ENCODE results near the gene RAB30.

RAB30 gene

DNA sequence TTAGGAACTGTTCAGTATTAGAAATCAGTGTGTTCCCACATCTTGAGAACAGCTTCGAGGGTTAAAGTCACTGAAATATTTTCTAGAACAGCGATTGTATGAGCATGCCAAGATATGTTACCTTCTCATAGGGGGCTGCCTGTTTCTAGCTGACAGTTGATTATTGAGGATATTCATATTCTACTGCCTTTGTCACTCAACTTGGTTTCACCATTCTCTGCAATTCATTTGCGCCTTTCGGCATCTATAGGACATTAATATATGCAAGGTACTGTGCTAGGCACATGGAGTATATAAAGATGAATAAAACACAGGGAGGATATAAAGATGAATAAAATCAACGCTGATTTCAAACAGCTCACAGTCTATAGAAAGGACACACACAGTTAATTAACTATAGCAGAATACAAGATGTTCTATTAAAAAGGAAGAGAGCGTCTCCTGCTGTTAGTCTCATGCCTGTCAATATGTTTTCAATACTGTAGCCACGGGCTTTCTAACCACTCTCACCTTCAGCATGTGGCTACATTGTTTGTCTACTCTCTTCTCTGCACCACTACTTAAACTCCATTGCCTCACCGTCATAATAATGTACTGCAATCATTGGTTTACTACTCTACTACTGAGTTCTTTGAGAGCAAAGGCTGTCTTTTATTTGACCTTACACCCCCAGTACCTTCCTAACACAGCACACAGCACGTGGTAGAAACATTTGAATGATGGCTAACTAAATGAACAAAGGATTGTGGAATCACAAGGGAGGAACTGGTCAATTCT lies 81.9 kb downstream of the RAB30 start:
- Histone ChIP-seq H3K27me3 (ENCODE audit: insufficient read depth, poor library complexity, severe bottlenecking) (no peaks in the 10 kb centered on the region), H3K27ac (ENCODE audit: poor library complexity, severe bottlenecking) (no peak overlapping the region), H3K4me1 (ENCODE audit: insufficient read depth, poor library complexity, severe bottlenecking) (no peaks in the 10 kb centered on the region), H3K9me3 (ENCODE audit: severe bottlenecking) (no peaks in the 10 kb centered on the region), H3K4me3 (ENCODE audit: severe bottlenecking) (no peak overlapping the region), H3K36me3 (ENCODE audit: low read depth) (no peaks in the 10 kb centered on the region)
- no peak for TF ChIP-seq CTCF (IDR thresholded peaks at IDR 0.05; ENCODE audit: poor library complexity, severe bottlenecking)
- no peak for ATAC-seq (ENCODE audit: low read depth)
- DNase-seq (ENCODE audit: low spot score) = no peak

- TF ChIP-seq CTCF (IDR thresholded peaks at IDR 0.05; ENCODE audit: poor library complexity, severe bottlenecking) = no peak
- Histone ChIP-seq H3K9me3 (ENCODE audit: severe bottlenecking) (no peaks in the 10 kb centered on the region), H3K27me3 (ENCODE audit: insufficient read depth, poor library complexity, severe bottlenecking) (no peaks in the 10 kb centered on the region), H3K27ac (ENCODE audit: poor library complexity, severe bottlenecking) (no peak overlapping the region), H3K36me3 (ENCODE audit: low read depth) (no peaks in the 10 kb centered on the region), H3K4me1 (ENCODE audit: insufficient read depth, poor library complexity, severe bottlenecking) (no peaks in the 10 kb centered on the region), H3K4me3 (ENCODE audit: severe bottlenecking) (no peak overlapping the region)
- DNase-seq (ENCODE audit: low spot score) (no peak), ATAC-seq (ENCODE audit: low read depth) (no peak)
Measured at GRCh38 chr11:82988936-82989627, 82.6 kb downstream of the RAB30 start.

DNA sequence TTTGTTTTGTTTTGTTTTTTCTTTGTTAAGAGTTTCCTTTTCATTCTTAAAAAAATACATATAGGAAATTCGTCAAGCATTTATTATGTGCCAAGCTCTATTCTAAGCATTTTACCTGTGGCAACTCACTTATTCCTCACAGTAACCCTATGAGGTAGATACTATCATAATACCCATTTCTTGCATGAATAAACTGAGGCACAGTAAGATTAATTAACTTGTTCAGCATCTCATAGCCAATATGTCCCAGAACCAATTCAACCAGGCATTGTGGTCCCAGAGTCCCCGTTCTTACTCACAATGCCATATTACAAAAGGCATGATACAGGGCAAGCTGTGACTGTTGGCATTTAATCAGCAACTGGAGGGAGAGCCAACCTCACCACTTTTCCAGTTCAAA lies 83.7 kb downstream of the RAB30 start:
- no peak for DNase-seq (ENCODE audit: low spot score)
- Histone ChIP-seq H3K36me3 (ENCODE audit: low read depth) (no peaks in the 10 kb centered on the region), H3K9me3 (ENCODE audit: severe bottlenecking) (no peaks in the 10 kb centered on the region), H3K27ac (ENCODE audit: poor library complexity, severe bottlenecking) (no peak overlapping the region), H3K27me3 (ENCODE audit: insufficient read depth, poor library complexity, severe bottlenecking) (no peaks in the 10 kb centered on the region), H3K4me1 (ENCODE audit: insufficient read depth, poor library complexity, severe bottlenecking) (no peaks in the 10 kb centered on the region), H3K4me3 (ENCODE audit: severe bottlenecking) (no peak overlapping the region)
- ATAC-seq (ENCODE audit: low read depth) = no peak
- no peak for TF ChIP-seq CTCF (IDR thresholded peaks at IDR 0.05; ENCODE audit: poor library complexity, severe bottlenecking)

DNA sequence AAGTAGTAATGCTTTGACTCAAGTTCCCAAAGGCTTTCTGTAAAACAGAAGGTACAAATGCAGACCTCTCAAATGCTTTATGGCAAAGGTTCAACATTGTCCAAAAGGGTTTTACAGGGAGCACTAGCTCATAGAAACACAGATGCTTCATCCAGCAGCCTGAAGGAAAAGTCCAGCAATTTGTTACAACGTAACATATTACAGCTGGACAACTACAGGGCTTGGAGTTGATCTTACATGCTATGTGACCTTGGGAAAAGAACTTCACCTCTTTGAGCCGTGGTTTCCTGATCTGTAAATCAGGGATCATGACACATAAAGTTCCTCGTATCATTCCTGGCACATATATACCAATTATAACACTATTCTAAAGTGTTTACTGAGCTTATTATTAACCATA lies 85.3 kb downstream of the RAB30 start:
- no peak overlapping the region for H3K4me3 ChIP-seq (ENCODE audit: severe bottlenecking)
- ATAC-seq (ENCODE audit: low read depth) (no peak), DNase-seq (ENCODE audit: low spot score) (no peak)
- H3K36me3 ChIP-seq (ENCODE audit: low read depth) = no peaks in the 10 kb centered on the region
- no peaks in the 10 kb centered on the region for H3K4me1 ChIP-seq (ENCODE audit: insufficient read depth, poor library complexity, severe bottlenecking)
- no peaks in the 10 kb centered on the region for H3K27me3 ChIP-seq (ENCODE audit: insufficient read depth, poor library complexity, severe bottlenecking)
- no peak for TF ChIP-seq CTCF (IDR thresholded peaks at IDR 0.05; ENCODE audit: poor library complexity, severe bottlenecking)
- H3K27ac ChIP-seq (ENCODE audit: poor library complexity, severe bottlenecking) = no peak overlapping the region
- H3K9me3 ChIP-seq (ENCODE audit: severe bottlenecking) = no peaks in the 10 kb centered on the region

DNA sequence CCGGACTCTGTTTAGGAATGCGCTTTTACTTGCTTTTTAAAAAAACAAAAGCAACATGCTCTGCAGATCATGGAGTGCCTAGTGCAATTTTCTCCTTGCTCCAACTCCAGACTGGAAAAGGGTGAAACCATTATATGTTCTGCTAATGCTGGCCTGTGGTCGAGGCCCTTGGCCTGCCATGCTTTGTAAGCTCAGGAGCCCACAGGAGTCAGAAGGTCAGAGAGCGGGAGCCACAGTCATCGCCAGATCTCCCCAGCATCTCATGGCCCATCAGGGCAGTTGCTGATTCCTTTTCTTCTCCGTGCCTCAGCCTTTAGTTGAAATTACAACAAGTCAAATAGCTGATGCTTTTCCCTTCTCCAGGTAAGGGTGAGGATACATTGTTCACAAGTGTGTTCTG lies 89.8 kb downstream of the RAB30 start:
- H3K4me3 ChIP-seq (ENCODE audit: severe bottlenecking) = no peak overlapping the region
- H3K9me3 ChIP-seq (ENCODE audit: severe bottlenecking) = no peaks in the 10 kb centered on the region
- H3K4me1 ChIP-seq (ENCODE audit: insufficient read depth, poor library complexity, severe bottlenecking) = peaks cover 26% of the 10 kb centered on the region
- no peaks in the 10 kb centered on the region for H3K36me3 ChIP-seq (ENCODE audit: low read depth)
- ATAC-seq (ENCODE audit: low read depth) (no peak), DNase-seq (ENCODE audit: low spot score) (no peak)
- H3K27me3 ChIP-seq (ENCODE audit: insufficient read depth, poor library complexity, severe bottlenecking) = no peaks in the 10 kb centered on the region
- peak overlapping the region; percentile 80 for H3K27ac ChIP-seq (ENCODE audit: poor library complexity, severe bottlenecking)
- TF ChIP-seq CTCF (IDR thresholded peaks at IDR 0.05; ENCODE audit: poor library complexity, severe bottlenecking) = no peak
